ENCODE measurements around the gene ZNF564. TPM values are rescaled to one million over a fixed set of nuclear protein-coding genes. Genes with fewer than 3 reads are reported as not detected.
"Not testable (repeated sequence)": the region's sequence is repeated elsewhere in the genome, so short reads cannot be mapped to it uniquely, and the experiment has no call there.

ZNF564 gene
- total and polyA plus RNA-seq, 10 donors: 5.9 to 24.5 (median 19.7) TPM

DNA sequence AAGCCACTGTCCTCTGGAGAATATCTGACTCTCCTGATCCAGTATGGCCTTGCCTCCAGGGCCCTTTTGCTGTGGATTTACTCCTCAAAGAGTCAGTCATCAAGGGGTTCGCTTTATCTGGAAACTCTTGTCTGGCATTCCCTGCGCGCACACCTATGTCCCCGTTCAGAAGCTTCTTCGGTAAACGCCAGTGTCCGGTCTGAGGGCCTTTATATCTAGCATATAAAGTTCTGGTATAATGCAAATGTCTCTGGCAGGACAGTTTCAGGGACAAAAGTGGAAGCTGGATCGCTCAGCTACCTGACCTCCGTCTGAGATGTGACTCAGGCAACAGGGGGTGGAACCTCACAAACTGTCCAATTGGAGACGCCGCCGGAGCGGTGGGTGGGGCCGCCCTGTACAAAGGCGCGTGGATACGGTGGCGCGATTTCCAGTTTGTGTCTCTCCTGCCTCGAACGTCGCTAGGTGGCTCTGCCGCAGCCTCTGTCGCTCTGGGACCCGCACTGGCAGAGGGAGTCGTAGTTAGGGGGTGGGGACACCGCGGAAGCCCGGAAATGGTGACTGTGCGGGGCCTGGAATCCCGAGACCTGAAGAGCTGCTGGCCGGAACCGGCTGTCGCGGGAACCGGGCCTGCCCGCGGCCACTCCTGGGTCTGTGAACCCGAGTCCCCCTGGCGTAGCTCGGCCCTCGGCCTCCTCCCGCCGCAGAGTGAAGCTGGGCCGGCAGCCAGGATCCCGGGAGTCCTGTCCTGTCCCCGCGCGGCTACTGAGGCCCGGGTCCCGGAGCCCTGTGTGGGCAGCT lies 56.1 kb downstream of the ZNF564 start:
- DNase-seq: peak; percentile 97
- Histone ChIP-seq H3K4me1 (peaks cover 0 to 15% (median 12%) of the 10 kb centered on the region in 6 donors), H3K27ac (peak overlapping the region; percentile 31 to 89 (median 80)), H3K27me3 (replicated peaks in 1 of 7) (no peaks in the 10 kb centered on the region), H3K36me3 (no peaks in the 10 kb centered on the region), H3K4me3 (peak overlapping the region; percentile 36 to 71 (median 42)), H3K9me3 (peaks cover 0 to 3% (median 0%) of the 10 kb centered on the region in 8 donors)
- 1 to 5% (median 2%) methylated on average over 19 to 51 of the region's 51 CpGs for WGBS, 5 donors
- intact Hi-C loops (cut with DNase I; ENCODE audit: low total_unique reads): no loop called here
- TF ChIP-seq POLR2AphosphoS5 (IDR thresholded peaks at IDR 0.05) (peak; percentile 94 to 96 (median 96)), POLR2A (IDR thresholded peaks at IDR 0.05) (peak in 1 of 3 donors; percentile 48)
- TF ChIP-seq, protein P1, sequence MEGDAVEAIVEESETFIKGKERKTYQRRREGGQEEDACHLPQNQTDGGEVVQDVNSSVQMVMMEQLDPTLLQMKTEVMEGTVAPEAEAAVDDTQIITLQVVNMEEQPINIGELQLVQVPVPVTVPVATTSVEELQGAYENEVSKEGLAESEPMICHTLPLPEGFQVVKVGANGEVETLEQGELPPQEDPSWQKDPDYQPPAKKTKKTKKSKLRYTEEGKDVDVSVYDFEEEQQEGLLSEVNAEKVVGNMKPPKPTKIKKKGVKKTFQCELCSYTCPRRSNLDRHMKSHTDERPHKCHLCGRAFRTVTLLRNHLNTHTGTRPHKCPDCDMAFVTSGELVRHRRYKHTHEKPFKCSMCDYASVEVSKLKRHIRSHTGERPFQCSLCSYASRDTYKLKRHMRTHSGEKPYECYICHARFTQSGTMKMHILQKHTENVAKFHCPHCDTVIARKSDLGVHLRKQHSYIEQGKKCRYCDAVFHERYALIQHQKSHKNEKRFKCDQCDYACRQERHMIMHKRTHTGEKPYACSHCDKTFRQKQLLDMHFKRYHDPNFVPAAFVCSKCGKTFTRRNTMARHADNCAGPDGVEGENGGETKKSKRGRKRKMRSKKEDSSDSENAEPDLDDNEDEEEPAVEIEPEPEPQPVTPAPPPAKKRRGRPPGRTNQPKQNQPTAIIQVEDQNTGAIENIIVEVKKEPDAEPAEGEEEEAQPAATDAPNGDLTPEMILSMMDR (IDR thresholded peaks at IDR 0.05 in 8 of 11, conservative IDR thresholded peaks at IDR 0.05 in 3 of 11): peak in 8 of 11 experiments; percentile 22 to 67 (median 50)

DNA sequence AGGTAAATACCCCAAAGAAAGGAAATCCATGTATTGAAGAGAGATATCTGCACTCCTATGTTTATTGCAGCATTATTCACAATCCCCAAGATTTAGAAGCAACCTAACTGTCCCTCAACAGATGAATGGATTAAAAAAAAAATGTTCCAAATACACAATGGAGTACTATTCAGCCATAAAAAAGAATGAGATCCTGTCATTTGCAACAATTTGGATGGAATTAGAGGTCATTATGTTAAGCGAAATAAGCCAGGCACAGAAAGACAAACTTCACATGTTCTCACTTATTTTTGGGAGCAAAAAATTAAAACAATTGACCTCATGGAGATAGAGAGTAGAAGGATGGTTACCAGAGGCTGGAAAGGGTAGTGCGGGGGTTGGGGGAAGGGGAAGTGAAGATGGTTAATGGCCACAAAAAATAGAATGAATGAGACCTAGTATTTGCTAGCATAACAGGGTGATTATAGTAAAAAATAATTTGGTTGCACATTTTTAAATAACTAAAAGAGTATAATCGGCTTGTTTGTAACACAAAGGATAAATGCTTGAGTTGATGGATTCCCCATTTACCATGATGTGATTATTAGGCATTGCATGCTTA lies 56.9 kb downstream of the ZNF564 start:
- intact Hi-C loops (cut with DNase I; ENCODE audit: low total_unique reads): no loop called here
- Histone ChIP-seq H3K4me3 (peak overlapping the region in 3 of 8 donors; percentile 44 to 71 (median 56)), H3K36me3 (no peaks in the 10 kb centered on the region), H3K4me1 (peaks cover 0 to 15% (median 12%) of the 10 kb centered on the region in 6 donors), H3K27me3 (replicated peaks in 1 of 7) (no peaks in the 10 kb centered on the region), H3K9me3 (peaks cover 0 to 3% (median 0%) of the 10 kb centered on the region in 8 donors), H3K27ac (peak overlapping the region in 4 of 8 donors; percentile 80 to 89 (median 84))
- TF ChIP-seq POLR2A (IDR thresholded peaks at IDR 0.05) (no peak), POLR2AphosphoS5 (IDR thresholded peaks at IDR 0.05) (no peak)
- TF ChIP-seq, protein P1 (IDR thresholded peaks at IDR 0.05 in 8 of 11, conservative IDR thresholded peaks at IDR 0.05 in 3 of 11): no peak
- DNase-seq: no peak
- WGBS, 5 donors: 96 to 98% (median 96%) methylated on average over 3 of the region's 3 CpGs

DNA sequence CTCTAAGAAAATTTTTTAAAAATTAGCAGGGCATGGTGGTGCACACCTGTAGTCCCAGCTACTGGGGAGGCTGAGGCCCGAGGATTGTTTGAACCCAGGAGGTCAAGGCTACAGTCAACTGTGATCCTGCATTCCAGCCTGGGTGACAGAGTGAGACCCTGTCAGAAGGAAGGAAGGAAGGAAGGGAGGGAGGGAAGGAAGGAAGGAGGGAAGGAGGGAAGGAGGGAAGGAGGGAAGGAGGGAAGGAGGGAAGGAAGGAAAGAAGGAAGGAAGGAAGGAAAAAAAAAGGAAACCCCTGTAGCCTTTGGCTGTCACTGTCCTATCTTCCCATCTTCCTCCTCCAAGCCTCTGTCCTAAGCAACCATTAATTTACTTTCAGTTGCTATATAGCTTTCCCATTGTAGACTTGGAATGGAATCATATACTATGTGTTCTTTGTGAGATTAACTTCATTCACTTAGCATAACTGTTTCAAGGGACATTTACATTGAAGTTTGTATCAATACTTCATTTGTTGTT lies 65.0 kb downstream of the ZNF564 start:
- DNase-seq; H3K27me3 ChIP-seq (replicated peaks in 1 of 7); H3K9me3 ChIP-seq; intact Hi-C loops (cut with DNase I; ENCODE audit: low total_unique reads); H3K36me3 ChIP-seq; H3K27ac ChIP-seq; H3K4me3 ChIP-seq: not testable (repeated sequence)
- H3K4me1 ChIP-seq: peaks cover 16 to 42% (median 31%) of the 10 kb centered on the region in 6 donors
- WGBS, 5 donors: 61 to 100% (median 81%) methylated on average over 1 of the region's 1 CpG

DNA sequence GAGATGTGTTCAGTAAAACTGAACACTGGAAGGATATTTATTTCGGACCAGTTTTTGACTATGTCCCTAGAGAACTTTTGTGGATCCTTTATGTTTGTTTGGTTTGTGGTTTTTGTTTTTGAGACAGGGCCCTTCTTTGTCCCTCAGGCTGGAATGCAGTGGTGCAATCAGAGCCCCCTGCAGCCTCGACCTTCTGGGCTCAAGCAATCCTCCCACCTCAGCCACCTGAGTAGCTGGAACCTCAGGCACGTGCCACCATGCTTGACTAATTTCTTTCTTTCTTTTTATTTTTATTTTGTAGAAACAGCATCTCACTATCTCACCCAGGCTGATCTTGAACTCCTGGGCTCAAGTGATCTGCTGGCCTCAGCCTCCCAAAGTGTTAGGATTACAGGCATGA lies 65.7 kb downstream of the ZNF564 start:
- H3K4me1 ChIP-seq: peaks cover 16 to 49% (median 31%) of the 10 kb centered on the region in 6 donors
- TF ChIP-seq POLR2A (IDR thresholded peaks at IDR 0.05): no peak
- H3K4me3 ChIP-seq: peak overlapping the region in 1 of 8 donors; percentile 98
- intact Hi-C loops (cut with DNase I; ENCODE audit: low total_unique reads): no loop called here
- H3K27ac ChIP-seq: no peak overlapping the region
- H3K9me3 ChIP-seq: no peaks in the 10 kb centered on the region
- no peak for DNase-seq
- H3K27me3 ChIP-seq (replicated peaks in 1 of 7): no peaks in the 10 kb centered on the region
- WGBS, 5 donors: 64 to 78% (median 75%) methylated on average over 3 of the region's 3 CpGs
- H3K36me3 ChIP-seq: no peaks in the 10 kb centered on the region

DNA sequence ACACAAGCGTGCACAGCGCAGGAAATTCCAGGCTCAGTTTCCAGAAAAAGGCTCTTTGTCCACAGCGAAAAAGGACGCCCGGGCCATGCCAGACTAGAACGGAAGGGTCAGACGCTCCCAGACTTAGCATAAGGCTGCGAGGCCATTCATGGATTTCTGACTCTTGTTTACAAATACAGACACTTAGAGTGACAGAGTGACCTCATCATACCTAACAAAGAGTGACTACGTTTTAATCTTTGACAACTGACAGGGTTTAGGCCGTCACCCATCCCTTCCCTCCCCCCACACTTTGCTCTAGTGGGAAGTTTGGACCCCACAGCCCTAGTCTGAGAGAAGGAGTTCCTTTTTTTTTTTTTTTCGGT lies 66.2 kb downstream of the ZNF564 start:
- peak overlapping the region in 7 of 8 donors; percentile 63 to 90 (median 81) for H3K27ac ChIP-seq
- H3K4me3 ChIP-seq: peak overlapping the region; percentile 57 to 98 (median 89)
- no peaks in the 10 kb centered on the region for H3K36me3 ChIP-seq
- DNase-seq: no peak
- WGBS, 5 donors: 2 to 4% (median 3%) methylated on average over 10 to 11 of the region's 11 CpGs
- TF ChIP-seq POLR2AphosphoS5 (IDR thresholded peaks at IDR 0.05): no peak
- TF ChIP-seq POLR2A (IDR thresholded peaks at IDR 0.05): no peak
- TF ChIP-seq, protein P1 (IDR thresholded peaks at IDR 0.05 in 8 of 11, conservative IDR thresholded peaks at IDR 0.05 in 3 of 11): no peak
- intact Hi-C loops (cut with DNase I; ENCODE audit: low total_unique reads): no loop called here
- H3K27me3 ChIP-seq (replicated peaks in 1 of 7): no peaks in the 10 kb centered on the region
- no peaks in the 10 kb centered on the region for H3K9me3 ChIP-seq
- H3K4me1 ChIP-seq: peaks cover 16 to 49% (median 31%) of the 10 kb centered on the region in 6 donors
